HL-60/S4 treated with phorbol 12-myristate 13-acetate at 8.2 ng/mL for 4 days and 3 days (cell line): ENCODE data around the gene CD37.
"Not testable (repeated sequence)": the region's sequence is repeated elsewhere in the genome, so short reads cannot be mapped to it uniquely, and the experiment has no call there.

Experiments
- in situ Hi-C: fragments of 300-500 bp; cut with MboI; formaldehyde crosslinking; loops from 2 replicates; pipeline ENCODE4 v1.15.0; 2022; ENCODE audit warnings: low sequenced_read_pairs

Gene CD37, protein sequence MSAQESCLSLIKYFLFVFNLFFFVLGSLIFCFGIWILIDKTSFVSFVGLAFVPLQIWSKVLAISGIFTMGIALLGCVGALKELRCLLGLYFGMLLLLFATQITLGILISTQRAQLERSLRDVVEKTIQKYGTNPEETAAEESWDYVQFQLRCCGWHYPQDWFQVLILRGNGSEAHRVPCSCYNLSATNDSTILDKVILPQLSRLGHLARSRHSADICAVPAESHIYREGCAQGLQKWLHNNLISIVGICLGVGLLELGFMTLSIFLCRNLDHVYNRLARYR

GRCh38 chr19:49335071-49335783, at the start of gene CD37:
CD37 (plus strand) TSS chr19:49335406; CDS start chr19:49335541, 135 bp downstream.
- in situ Hi-C loops, result no loop called here

- in situ Hi-C loops, result no loop called here
Measured at GRCh38 chr19:49287141-49287770, 48.0 kb upstream of the CD37 start.

GRCh38 chr19:49288205-49288604, 47.0 kb upstream of the CD37 start:
- in situ Hi-C loops, result not testable (repeated sequence)

GRCh38 chr19:49289286-49289685, 45.9 kb upstream of the CD37 start:
- in situ Hi-C loops, result not testable (repeated sequence)

- in situ Hi-C loops, result no loop called here
Measured at GRCh38 chr19:49290517-49290916, 44.7 kb upstream of the CD37 start.

DNA sequence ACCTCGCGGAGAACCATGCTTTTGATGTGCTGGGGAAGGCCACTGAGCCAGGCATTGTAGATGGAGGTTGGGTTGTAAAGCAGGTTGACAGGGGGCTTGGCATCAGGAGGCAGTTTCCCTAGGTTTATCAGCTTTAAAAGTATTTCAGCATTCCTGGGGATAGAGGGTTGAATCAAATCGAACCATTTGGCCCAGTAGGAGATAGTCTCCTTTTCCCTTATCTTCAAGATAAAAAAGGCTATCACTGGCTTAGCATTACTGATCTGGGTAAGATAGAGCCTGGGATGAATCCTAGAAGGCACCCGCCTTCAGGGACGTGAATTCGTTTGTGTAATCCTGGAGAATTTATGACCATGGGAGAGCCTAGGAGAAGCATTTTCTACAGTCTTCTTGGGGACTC, 40.8 kb upstream of the CD37 start:
- in situ Hi-C loops, result no loop called here

GRCh38 chr19:49295208-49295880, 39.9 kb upstream of the CD37 start:
- in situ Hi-C loops, result no loop called here

DNA sequence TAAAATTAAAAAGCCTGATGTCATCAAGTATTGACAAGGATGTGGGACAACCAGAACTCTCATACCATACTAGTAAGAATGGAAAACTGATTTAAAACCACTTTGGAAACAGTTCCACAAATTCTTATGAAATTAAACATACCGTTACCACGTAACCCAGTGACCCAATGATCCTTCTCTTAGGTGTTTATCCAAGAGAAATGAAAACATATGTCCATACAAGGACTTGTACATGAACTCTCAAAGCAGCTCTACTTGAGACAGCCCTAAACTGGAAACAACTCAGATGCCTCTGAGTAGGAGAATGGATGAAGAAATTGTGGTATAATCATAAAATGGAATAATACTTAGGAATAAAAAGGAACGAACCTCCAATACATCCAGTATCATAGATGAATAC, 37.8 kb upstream of the CD37 start:
- in situ Hi-C loops, result no loop called here

GRCh38 chr19:49298653-49299052, 36.6 kb upstream of the CD37 start:
- in situ Hi-C loops, result not testable (repeated sequence)

DNA sequence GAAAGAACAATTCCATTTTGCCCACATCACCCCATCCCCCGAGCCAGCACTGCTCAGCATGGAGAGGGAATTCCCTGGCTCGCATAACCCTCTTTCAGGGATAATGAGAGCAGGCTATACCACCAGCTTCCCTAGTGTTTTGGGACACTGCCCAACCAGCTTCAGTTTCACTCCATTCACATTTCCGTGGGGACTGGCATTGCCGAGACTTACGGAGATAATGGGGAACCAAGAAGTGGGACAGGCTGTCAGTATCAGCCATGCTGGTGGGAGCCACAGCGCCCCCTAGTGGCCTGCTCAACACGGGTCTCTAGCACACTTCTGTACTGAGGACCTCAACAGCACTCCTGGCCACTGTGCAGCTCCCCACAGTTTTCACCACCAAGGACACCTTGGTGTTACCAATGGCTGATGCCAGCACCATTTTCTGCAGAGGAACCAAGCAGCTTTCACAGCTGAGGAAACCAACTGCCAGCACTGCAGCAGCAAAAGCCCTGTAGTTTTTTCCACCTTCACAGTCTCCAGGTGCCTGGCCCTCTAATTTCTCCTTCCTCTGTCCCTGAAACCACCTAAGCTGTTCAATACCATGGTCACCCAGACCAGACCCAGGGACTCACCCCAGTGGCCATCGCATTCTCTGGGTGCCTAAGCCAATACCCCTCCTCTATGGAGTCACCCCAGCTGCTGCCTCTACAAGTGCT, 33.9 kb upstream of the CD37 start:
- in situ Hi-C loops, result no loop called here

GRCh38 chr19:49301866-49302252, 33.3 kb upstream of the CD37 start:
- in situ Hi-C loops, result no loop called here

GRCh38 chr19:49306734-49307133, 28.5 kb upstream of the CD37 start:
- in situ Hi-C loops, result not testable (repeated sequence)

DNA sequence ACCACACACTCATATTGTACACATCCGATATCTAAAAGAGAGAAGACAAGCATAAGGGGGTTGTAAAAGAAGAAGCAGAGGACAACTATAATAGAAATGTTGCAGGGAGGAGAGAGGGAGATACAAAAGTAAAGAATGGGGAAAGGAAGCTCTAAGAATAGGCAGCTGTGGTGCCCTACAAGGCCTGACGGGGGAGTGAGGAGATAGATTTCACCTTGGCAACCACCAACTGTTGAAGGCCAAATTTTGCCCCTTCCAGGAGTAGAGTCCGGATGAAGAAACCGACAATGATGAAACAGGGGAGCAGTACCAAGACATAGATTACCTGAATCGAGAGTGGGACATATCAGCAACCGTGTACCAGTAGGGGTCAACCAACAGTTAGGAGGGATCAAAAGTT, 26.1 kb upstream of the CD37 start:
- in situ Hi-C loops, result no loop called here

DNA sequence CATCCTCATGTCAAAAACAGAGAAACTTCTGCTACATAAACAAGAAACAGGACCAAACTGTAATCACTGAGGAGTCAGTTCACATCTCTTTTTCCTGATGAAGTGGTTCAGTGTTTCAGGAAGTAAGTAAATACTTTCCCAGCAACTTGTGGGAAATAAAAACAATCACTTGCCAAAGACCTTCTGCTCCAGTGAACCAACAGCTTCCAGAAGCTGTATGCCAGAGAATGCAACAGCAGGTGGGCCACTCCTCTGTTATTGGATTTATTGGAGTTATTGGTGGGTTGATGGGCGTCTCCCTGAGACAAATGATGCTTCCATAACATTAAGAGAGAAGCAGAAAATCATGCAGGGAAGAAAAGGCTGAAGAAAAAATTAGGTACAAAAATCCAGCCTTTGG, 20.1 kb upstream of the CD37 start:
- in situ Hi-C loops, result no loop called here

- in situ Hi-C loops, result no loop called here
Measured at GRCh38 chr19:49316284-49316683, 18.9 kb upstream of the CD37 start.

GRCh38 chr19:49318296-49318695, 16.9 kb upstream of the CD37 start:
- in situ Hi-C loops, result no loop called here

DNA sequence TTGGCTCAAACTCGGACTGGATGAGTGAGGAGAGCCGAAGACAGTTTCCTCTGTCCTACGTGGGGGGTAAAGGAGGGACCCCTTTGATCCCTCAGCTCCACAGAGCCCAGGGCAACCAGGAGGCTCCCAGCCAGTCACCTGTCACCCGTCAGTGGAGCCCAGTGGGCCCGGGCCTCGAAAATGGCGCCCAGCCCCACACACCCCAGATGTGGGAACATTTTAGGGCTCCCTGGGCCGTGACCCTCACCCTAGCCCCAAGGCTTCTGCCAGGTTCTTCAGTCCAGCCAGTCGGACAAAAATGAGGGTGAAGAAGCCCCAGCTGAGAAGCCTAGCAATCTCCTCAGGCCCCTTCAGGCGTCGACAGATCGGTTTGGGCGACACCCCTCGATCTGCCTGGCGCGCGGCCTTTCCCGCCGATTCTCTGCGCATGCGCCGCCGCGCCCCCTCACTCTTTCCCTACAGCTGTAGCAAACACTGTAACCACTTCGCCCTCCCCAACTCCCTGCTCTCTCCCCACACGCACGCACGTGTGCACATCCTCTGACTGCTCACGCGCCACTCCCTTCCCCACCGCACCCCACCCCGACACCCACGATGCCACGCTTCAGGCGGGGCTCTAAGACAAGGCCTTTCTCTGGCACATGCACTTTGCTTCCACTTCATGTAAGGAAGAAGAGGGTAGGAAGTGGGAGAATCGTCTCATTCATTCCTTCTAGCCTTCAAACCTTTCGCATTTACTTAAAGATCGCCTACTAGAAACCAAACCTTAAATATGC, 10.2 kb upstream of the CD37 start, which contains the start of gene SLC6A16:
SLC6A16 (minus strand) TSS at position 391 of the 776 bp plus-strand sequence. CDS start 13,844 bp downstream, outside the sequence.
- in situ Hi-C loops, result no loop called here

- in situ Hi-C loops, result not testable (repeated sequence)
Measured at GRCh38 chr19:49325756-49326155, 9.4 kb upstream of the CD37 start.

GRCh38 chr19:49326165-49326704, 9.0 kb upstream of the CD37 start:
- in situ Hi-C loops, result no loop called here
